Astrocyte (in vitro differentiated cells and primary cell): ENCODE measurements around the gene CTTNBP2.

Experiments
- EZH2 ChIP-seq: IDR thresholded peaks from 2 replicates; pipeline ENCODE4 v1.6.1; 2012; ENCODE audit warnings: mild to moderate bottlenecking, low read length, inconsistent platforms; ENCODE audit not compliant: insufficient read depth
- TF ChIP-seq, protein P1 (sequence below): IDR thresholded peaks from 2 replicates; pipeline ENCODE4 v1.5.1; 2011; ENCODE audit warnings: low read depth, mild to moderate bottlenecking, inconsistent platforms, low read length, moderate library complexity; ENCODE audit not compliant: insufficient read depth

DNA sequence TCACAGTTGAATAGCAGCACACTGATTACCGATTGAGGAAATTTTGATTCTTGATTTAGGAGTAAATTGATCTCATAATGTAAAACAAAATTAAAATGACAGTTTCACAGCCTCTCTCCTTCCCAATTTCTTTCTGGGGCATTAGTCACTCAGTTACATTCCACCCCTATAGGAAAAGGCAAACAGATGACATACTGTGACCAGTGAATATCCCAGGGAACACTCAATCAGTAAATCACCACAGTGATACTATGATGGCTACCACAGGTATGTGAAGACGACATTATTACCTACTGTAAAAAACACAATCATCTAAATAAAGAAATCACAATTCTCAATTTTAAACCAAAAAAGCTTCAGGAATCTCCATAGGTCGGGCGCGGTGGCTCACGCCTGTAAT is 15.5 kb downstream of the CTTNBP2 start:
- TF ChIP-seq, protein P1, sequence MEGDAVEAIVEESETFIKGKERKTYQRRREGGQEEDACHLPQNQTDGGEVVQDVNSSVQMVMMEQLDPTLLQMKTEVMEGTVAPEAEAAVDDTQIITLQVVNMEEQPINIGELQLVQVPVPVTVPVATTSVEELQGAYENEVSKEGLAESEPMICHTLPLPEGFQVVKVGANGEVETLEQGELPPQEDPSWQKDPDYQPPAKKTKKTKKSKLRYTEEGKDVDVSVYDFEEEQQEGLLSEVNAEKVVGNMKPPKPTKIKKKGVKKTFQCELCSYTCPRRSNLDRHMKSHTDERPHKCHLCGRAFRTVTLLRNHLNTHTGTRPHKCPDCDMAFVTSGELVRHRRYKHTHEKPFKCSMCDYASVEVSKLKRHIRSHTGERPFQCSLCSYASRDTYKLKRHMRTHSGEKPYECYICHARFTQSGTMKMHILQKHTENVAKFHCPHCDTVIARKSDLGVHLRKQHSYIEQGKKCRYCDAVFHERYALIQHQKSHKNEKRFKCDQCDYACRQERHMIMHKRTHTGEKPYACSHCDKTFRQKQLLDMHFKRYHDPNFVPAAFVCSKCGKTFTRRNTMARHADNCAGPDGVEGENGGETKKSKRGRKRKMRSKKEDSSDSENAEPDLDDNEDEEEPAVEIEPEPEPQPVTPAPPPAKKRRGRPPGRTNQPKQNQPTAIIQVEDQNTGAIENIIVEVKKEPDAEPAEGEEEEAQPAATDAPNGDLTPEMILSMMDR = no peak
- no peak for TF ChIP-seq EZH2
